Stimulated activated CD4-positive, alpha-beta T cell treated with anti-CD3 and anti-CD28 coated beads, Interleukin-4, amount 100 ng/mL, for 24 hours (primary cell): ENCODE data around the gene COL6A2.
A peak's percentile ranks its signal among the peaks of the same experiment; 100 is the strongest.
"Not testable (repeated sequence)": the region's sequence is repeated elsewhere in the genome, so short reads cannot be mapped to it uniquely, and the experiment has no call there.

ENCODE experiments used
- DNase-seq: peaks from one replicate; pipeline ENCODE4 v3.0.0-alpha.2; 2020

Gene COL6A2

DNA sequence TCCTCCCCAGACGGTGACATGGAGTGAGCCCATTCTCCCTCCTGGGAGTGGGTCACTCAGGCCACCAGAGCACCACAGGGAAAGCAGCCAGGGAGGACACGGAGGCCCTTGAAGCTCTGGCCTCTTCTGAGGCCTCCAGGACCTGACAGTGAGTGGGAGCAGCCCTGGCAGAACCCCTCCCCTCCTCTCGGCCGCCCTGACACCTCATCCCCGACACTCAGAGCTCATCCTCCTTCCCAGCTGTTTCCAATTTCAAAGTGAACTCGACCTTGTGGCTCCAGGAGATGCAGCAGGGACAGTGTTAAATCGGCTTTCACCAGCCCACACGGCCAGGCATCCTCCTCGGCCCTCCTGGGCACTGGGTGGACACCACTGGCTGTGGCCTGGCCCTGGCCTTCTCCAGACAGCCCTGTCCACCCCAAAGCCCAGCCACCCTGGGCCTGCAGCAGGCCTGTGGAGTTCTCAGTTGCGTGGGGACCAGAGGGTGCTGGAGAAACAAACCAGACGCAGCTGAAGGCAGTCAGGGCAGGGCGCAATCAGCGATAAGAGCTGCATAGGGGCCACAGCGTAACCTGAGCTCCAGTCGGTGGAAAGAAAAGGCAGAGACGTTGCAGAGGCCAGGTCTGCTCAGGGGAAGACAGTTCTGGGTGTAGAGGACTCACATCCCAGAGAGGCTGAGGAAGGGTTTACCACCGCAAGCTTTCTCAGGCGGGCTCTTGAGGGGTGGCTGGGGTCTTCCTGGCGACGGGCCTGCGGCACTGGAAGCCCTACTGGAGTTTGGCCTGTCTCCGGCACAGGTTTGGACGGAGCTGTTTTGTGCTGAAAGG, 30.4 kb downstream of the COL6A2 start:
- DNase-seq: no peak

DNA sequence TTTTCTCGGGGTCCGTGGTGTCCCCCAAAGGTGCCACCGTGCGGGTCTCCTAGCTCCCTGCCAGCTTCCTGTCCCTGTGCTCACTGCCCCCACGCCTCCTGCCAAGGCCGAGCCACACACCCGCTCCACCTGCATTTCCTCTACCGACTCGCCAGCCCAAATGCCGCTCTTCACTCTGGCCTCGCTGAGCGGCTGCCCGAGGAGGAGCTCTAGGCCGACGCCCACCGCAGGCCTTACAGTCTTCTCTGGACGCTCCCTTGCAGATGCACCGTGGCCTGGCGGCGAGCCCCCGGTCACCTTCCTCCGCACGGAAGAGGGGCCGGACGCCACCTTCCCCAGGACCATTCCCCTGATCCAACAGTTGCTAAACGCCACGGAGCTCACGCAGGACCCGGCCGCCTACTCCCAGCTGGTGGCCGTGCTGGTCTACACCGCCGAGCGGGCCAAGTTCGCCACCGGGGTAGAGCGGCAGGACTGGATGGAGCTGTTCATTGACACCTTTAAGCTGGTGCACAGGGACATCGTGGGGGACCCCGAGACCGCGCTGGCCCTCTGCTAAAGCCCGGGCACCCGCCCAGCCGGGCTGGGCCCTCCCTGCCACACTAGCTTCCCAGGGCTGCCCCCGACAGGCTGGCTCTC, 31.1 kb downstream of the COL6A2 start:
- DNase-seq: no peak

DNA sequence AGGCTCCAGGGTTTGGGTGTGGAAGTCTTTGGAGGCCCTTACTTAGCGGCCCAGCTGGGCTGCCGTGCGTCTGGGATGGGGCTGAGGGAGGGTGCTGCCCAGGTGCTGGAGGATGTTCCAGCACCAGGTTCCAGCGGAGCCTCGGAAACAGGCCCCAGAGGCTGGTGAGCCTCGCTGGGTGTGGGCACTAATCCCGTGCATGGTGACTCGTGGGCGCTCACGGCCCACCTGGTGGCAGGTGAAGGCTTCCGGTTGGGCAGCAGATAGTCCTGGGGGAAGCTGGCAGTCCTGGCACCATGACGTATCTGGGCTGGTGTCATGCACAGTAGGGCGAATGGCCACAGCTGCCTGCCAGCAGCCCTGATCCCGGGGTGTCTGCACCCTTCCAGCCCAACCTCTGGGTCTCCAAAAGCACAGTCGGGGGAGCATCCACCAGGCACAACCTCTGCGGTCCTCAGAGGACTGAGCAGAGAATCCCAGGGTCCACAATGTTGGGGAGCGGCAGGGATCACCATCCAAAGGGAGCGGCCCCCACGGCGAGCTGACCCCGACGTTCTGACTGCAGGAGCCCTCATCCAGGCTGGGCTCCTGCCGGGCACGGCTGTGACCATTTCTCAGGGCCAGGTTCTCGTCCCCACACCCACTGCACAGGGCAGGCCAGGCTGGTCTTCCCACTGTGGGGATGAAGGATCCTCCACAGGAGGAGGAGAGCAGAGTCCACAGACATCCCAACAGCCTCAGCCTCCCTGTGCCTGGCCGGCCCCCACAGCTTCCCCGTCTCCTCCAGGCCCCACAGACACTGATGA, 32.1 kb downstream of the COL6A2 start:
- no peak for DNase-seq

DNA sequence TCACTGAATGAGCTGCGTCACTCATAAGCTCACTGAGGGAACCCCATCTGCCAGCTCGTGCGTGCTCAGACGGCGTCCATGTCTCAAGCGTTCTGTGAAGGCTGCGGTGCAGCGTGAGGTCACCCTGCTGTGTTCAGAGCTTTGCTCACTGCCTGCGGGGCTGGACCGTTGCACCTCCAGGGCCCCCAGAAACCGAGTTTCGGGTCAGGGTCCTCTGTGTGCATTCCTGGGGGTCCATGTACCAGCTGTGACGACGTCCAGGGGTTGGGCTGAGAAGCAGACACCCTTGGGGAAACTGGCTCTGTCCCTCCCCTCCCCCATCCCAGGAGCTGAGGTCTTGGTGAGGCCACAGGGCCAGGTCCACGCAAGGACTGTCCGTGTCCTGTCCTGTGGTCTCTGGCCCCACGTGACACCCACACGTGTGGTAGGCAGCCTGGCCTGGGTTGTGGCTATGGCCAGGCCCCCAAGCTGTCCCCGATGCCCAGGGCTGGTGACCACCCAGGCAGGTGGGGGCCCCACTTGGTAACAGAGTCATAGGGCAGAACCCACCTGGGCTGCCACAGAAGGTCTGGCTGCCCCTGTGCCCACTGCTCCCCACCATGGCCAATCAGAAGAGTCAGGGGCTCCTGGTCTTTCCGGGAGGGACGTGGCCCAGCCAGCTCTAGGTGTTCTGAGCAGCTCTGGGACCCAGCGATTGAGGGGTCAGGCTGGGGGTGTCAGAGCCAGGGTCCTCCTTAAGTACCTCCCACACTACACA, 33.1 kb downstream of the COL6A2 start:
- no peak for DNase-seq

DNA sequence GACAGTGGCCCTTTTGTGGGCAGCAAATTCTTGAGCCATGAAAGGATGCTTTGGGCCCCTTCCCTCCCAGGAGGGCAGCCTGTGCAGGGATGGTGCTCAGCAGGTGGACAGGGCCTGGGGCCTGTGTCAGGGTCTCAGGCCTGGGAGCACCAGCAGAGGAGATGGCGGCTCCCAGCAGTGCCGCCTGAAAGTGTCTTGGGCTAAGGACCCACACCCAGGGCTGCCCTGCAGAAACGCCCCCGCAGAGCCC, 33.6 kb downstream of the COL6A2 start:
- DNase-seq: no peak

DNA sequence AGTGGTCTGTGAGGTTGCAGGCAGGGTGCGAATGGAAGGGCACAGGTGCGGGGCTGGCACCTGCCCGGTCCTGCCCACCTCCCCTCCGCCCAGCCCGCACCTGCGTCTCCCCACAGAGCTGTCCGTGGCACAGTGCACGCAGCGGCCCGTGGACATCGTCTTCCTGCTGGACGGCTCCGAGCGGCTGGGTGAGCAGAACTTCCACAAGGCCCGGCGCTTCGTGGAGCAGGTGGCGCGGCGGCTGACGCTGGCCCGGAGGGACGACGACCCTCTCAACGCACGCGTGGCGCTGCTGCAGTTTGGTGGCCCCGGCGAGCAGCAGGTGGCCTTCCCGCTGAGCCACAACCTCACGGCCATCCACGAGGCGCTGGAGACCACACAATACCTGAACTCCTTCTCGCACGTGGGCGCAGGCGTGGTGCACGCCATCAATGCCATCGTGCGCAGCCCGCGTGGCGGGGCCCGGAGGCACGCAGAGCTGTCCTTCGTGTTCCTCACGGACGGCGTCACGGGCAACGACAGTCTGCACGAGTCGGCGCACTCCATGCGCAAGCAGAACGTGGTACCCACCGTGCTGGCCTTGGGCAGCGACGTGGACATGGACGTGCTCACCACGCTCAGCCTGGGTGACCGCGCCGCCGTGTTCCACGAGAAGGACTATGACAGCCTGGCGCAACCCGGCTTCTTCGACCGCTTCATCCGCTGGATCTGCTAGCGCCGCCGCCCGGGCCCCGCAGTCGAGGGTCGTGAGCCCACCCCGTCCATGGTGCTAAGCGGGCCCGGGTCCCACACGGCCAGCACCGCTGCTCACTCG, 34.1 kb downstream of the COL6A2 start:
- DNase-seq: no peak

DNA sequence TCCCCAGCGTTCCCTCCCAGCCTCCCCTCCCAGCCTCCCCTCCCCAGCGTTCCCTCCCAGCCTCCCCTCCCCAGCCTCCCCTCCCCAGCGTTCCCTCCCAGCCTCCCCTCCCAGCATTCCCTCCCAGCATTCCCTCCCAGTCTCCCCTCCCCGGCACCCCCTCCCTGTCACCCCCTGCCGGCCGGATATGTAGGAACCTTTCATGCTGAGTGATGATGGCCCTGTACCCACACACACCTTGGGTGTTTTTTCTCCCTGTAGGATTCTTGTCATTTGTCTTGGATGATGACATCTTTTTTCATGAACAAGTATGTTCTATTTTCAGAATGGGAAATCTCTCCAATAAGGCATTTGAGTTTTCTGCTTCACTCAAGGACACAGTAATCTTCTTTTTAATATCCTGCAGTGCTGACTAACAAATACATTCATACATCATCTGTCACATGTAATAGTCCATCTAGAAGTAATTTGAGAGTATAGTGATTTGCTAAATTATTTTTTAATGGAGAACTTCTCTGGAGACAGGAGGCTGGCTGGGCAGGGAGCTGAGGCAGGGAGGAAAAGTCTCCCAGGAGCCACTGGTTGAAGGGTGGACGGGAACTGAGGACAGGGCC, 38.0 kb downstream of the COL6A2 start:
- no peak for DNase-seq

DNA sequence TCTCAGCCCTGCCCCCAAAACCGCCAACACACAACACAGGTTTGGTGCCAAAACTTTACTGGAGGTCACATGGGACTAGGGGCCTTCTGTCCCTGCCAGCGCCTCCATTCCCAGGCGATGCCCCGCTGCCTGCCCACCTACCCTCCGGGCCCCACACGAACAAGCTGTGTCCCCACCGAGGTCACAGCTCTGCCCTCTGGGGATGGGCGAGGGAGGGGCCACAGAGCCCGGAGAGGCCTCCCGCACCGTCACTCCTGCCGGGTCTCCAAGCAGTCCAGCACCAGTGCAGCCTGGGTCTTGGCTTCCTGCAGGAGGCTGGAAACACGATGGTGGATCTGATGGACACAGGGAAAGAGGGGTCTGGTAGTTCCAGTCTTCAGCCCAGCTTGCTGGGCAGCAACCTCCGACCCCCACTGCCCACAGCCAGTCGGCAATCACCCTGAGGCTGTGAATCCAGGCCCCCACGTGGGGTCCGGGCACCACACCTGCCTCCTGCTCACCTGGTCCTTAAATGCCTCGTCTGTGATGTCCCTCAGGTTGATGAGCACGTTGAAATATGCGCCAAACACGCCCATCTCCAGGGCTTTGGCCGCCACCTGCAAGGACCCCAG, 38.9 kb downstream of the COL6A2 start:
- no peak for DNase-seq

DNA sequence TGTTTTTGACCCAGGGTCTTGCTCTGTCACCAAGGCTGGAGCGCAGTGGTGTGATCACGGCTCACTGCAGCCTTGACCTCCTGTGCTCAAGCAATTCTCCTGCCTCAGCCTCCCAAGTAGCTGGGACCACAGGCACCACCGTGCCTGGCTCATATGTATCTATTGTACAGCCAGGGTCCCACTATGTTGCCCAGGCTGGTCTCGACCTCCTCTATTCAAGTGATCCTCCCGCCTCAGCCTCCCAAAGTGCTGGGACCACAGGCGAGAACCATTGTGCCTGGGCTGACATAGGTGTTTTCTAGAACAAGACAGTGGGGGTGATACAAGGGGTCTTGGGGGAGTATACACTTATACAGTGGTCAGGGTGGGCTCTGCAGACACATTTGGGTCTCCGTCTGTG, 40.0 kb downstream of the COL6A2 start:
- no peak for DNase-seq

DNA sequence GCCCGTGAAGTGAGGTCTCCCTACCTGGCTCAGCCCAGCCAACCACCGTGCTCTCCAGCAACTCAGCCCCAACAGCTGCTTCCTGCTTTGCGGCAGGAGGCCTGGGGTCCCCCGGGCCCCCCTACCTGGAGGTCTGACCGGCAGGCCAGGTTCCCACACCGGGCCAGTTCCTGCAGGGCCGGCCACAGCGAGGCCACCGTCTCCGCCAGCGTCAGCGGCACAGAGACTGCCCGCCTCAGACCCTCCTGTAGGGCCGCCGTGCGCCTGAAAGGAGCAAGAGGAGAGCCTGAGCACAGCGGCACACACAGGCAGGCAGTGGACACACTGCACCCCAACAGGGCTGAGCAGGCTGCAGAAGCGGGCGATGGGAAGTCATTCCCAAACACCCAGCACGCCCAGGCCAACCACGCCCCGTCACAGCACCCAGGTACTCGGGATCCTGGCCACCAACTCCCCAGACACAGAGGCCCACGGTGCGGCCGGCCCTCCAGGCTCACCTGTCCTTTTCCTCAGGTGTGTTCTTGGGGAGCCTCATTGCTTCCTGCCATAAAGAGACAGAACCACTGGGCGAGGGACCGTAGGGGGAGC, 40.6 kb downstream of the COL6A2 start:
- no peak for DNase-seq

DNA sequence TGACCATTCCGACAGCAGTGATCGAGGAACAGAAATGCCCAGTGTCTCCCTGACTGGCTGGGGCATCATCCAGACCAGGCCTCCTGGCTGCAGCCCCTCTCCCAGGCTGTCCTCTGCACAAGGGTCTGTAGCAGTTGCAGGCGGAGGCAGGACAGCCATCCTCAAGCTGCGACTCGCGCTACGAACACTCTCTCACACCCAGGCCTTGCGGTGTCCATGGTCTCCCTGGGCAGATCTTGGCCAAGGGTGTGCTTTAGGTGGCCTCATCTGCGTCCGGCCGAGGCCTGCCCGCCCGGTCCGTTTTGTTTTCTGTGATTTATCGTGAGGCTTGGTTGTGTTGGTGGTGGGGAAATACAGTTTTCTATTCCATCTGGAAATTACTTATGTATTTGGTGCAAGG, 41.8 kb downstream of the COL6A2 start:
- DNase-seq: no peak

DNA sequence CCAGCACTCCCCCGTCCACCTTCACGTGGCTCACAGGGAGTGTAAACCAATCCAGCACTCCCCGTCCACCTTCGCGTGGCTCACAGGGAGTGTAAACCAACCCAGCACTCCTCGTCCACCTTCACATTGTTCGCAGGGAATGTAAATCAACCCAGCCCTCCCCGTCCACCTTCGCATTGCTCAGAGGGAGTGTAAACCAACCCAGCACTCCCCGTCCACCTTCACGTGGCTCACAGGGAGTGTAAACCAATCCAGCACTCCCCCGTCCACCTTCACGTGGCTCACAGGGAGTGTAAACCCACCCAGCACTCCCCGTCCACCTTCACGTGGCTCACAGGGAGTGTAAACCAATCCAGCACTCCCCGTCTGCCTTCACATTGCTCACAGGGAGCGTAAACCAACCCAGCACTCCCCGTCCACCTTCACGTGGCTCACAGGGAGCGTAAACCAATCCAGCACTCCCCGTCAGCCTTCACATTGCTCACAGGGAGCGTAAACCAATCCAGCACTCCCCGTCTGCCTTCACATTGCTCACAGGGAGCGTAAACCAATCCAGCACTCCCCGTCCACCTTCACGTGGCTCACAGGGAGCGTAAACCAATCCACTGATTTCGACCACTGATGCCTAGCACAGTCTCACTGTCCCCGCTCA, 42.6 kb downstream of the COL6A2 start:
- DNase-seq: not testable (repeated sequence)

DNA sequence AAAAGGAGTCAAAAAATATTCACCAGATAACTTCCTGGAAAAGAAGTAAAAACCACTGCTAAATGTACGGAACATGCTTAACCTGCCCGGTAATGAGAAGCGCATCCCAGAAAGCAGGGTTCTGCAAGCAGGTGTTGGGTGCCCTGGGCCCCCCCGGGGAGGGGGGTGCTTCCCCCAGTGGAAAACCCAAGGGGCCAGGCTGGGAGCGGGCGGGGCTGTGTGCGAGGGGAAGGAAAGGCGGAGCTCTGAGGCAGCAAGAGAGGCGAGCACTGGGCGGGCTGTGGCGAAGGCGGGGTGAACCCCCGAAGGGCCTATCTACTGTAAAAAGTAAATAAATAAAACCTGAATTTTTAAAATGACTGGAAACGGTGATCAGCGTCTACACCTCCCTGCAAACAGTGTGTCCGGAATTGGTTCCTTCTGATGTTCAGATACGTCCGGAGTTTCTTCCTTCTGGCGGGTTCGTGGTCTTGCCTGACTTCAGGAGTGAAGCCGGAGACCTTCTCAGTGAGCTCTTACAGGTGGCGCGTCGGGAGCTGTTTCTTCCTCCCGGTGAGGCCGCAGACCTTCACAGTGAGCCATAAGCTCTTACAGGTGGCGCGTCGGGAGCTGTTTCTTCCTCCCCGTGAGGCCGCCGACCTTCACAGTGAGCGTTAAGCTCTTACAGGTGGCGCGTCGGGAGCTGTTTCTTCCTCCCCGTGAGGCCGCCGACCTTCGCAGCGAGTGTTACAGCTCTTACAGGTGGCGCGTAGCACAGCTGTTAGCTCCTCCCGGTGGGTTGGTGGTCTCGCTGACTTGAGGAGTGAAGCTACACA, 44.1 kb downstream of the COL6A2 start:
- DNase-seq: no peak

DNA sequence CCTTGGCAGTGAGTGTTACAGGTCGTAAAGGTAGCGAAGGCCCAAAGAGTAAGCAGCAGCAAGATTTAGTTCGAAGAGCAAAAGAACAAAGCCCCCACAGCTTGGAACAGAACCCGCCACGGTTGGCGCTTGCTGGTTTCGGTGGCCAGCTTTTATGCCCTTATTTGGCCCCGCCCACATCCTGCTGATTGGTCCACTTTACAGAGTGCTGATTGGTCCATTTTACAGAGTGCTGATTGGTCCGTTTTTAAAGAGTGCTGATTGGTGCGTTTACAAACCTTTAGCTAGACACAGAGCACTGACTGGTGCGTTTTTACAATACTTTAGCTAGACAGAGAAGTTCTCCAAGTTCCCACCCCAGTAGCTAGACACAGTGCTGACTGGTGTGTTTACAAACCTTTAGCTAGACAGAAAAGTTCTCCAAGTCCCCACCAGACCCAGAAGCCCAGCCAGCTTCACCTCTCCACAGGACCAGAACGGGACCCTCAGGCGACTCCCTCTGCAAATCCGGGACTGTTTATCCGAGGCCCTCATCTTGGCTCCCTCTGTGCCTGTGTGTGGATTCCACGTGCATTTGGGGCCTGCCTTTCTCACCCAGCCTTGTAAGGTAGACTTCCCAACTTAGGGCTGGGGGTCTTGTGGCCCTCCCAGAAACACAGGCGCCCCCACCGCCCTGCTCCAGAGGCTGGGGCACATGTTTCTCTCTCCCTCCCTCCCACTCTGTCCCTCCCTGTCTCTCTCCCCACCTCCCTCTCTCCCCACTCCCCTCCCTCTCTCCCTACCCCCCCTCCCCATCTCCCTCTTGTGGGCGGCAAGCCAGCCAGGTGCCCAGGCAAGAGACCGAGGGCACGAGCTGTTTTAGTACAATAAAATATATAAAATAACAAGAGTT, 44.9 kb downstream of the COL6A2 start:
- peak; percentile 29 for DNase-seq

DNA sequence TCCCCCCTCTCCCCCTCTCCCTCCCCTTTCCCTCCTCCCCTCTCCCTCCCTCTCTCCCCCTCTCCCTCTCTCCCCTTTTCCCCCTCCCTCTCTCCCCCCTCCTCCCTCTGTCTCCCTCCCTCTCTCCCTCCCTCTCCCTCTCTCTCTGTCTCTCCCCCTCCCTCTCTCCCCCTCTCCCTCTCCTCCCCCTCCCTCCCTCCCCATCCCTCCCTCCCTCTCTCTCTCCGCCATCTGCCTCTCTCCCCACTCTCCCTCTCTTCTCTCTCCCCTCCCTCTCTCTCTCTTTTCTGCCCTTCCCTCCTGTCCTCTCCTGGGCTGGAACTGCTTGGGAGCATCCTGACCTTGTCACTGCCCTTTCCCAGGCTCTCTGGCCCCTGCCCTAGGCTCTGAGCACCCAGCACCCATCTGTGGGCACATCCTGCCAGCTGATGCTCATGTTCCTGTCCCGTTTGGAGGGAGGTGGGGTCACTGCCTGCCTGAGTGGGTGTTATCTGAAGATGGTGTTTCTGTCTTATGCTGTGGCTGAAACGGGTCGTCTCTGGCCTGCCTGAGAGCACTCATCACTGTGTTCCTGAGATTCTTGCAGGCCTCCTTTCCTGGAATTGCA, 46.7 kb downstream of the COL6A2 start:
- DNase-seq: no peak

DNA sequence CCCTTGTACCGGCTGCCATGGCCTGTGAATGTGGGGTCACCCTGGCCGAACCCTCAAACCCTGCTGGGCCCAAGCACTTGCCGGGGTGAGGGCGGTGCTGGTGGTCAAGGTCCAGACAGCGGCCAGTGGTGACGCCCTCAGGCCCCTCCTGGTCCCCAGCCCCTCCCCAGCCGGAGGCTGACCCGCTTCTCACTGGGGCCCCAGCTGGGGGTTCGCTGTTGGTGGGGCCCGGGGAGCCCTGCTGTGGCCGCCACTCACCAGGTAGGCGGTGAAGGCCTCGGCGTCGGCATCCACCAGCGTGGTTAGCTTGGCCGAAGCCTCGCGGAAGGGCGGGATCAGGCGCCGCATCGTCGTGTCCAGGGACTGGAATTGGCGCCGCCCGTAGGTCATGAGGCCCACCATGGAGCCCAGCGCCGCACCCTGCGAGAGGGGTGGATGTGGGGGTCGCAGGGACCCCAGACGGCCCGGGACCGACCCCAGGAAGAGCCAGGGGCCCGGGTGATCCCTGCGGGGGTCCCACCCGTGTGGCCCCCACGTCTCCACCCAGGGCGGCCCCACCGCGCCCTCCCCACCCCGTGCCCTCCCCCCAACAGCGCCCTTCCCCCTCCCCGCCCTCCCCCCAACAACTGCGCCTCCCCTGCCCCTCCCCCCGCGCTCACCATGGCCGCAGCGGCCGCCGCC, 47.4 kb downstream of the COL6A2 start:
- DNase-seq: no peak
